PFSK-1 (cell line): ENCODE measurements around the gene TGFB1.

Source experiments
- FOXP2 ChIP-seq: optimal IDR thresholded peaks from 2 replicates; pipeline ENCODE3; 2011; ENCODE audit warnings: borderline replicate concordance, control low read depth, inconsistent platforms; ENCODE audit not compliant: insufficient read depth; ENCODE audit errors: extremely low read length, extremely low read depth
- POLR2AphosphoS5 ChIP-seq: IDR thresholded peaks from 2 replicates; pipeline ENCODE4 v1.6.1; 2012; ENCODE audit warnings: low read depth, mild to moderate bottlenecking, control low read depth, low read length, moderate library complexity
- SIN3A ChIP-seq: IDR thresholded peaks from 2 replicates; pipeline ENCODE4 v1.6.1; 2012; ENCODE audit warnings: mild to moderate bottlenecking, low read length, moderate library complexity, borderline replicate concordance; ENCODE audit not compliant: insufficient read depth
- TAF1 ChIP-seq: IDR thresholded peaks from 2 replicates; pipeline ENCODE4 v1.6.1; 2012; ENCODE audit warnings: low read length, control low read depth, borderline replicate concordance; ENCODE audit not compliant: insufficient read depth
- TF ChIP-seq, protein P1 (sequence below), 2 experiments: IDR thresholded peaks; 2 replicates each; pipeline versions ENCODE4 v1.6.1 to v1.8.0; 2011 to 2012; ENCODE audit warnings: low read depth in 2 of 2, low read length in 2 of 2, control low read depth in 1 of 2, inconsistent platforms in 1 of 2, mild to moderate bottlenecking in 1 of 2, moderate library complexity in 1 of 2; ENCODE audit not compliant: insufficient read depth in 1 of 2

The TGFB1 gene

DNA sequence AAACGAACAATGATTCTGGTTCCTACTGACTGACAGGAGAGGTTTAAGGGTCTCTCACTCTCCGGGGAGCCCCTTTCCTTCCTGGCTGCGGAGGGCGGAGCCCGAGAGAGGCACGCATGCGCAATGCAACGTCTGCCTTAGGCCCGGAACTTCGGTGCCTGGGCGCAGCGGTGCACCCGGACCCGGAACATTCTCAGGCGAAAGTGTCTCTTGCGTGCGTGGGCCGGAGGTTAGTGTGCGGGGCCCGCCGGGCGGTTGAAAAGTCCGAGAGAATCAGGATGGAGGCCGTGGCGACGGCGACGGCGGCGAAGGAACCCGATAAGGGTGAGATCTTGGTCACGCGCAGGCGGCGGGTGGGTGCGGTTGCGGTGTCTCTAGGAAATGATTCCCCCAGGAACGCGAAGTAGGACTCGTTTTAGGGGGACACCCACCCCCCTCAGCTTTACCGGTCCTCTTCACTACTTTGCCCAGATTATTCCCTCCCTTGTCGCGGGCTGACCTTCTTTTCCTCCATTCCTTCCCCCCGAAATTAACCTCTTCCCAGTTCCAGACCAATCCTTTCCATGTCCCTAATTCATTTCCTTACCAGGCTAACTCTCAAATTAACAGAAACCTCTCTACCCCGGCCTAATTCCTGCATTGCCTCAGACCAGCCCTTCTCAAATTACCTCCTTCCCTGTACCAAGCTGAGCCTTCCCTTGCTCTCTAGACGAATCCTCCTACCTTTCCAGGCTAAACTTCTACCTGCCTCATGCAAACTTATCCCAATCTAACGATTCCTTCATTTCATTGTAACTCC is 43.5 kb downstream of the TGFB1 start, which contains the start of gene CCDC97:
Gene CCDC97 (plus strand): TSS at position 140 of the 799 bp plus-strand sequence. CDS start 139 bp downstream, at position 279.
- peak; percentile 91; the same call in 1 of the 2 replicates for TF ChIP-seq TAF1
- TF ChIP-seq FOXP2, result peak; percentile 65
- TF ChIP-seq POLR2AphosphoS5, result peak; percentile 96; the same call in 1 of the 2 replicates
- TF ChIP-seq, protein P1, sequence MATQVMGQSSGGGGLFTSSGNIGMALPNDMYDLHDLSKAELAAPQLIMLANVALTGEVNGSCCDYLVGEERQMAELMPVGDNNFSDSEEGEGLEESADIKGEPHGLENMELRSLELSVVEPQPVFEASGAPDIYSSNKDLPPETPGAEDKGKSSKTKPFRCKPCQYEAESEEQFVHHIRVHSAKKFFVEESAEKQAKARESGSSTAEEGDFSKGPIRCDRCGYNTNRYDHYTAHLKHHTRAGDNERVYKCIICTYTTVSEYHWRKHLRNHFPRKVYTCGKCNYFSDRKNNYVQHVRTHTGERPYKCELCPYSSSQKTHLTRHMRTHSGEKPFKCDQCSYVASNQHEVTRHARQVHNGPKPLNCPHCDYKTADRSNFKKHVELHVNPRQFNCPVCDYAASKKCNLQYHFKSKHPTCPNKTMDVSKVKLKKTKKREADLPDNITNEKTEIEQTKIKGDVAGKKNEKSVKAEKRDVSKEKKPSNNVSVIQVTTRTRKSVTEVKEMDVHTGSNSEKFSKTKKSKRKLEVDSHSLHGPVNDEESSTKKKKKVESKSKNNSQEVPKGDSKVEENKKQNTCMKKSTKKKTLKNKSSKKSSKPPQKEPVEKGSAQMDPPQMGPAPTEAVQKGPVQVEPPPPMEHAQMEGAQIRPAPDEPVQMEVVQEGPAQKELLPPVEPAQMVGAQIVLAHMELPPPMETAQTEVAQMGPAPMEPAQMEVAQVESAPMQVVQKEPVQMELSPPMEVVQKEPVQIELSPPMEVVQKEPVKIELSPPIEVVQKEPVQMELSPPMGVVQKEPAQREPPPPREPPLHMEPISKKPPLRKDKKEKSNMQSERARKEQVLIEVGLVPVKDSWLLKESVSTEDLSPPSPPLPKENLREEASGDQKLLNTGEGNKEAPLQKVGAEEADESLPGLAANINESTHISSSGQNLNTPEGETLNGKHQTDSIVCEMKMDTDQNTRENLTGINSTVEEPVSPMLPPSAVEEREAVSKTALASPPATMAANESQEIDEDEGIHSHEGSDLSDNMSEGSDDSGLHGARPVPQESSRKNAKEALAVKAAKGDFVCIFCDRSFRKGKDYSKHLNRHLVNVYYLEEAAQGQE (IDR thresholded peaks at IDR 0.05; ENCODE audit: insufficient read depth in 1 of 2, low read depth in 2 of 2, low read length in 2 of 2), result peak in 1 of 2 experiments; percentile 16; a peak in 1 of 4 replicates
- TF ChIP-seq SIN3A, result peak; percentile 88; the same call in 1 of the 2 replicates

DNA sequence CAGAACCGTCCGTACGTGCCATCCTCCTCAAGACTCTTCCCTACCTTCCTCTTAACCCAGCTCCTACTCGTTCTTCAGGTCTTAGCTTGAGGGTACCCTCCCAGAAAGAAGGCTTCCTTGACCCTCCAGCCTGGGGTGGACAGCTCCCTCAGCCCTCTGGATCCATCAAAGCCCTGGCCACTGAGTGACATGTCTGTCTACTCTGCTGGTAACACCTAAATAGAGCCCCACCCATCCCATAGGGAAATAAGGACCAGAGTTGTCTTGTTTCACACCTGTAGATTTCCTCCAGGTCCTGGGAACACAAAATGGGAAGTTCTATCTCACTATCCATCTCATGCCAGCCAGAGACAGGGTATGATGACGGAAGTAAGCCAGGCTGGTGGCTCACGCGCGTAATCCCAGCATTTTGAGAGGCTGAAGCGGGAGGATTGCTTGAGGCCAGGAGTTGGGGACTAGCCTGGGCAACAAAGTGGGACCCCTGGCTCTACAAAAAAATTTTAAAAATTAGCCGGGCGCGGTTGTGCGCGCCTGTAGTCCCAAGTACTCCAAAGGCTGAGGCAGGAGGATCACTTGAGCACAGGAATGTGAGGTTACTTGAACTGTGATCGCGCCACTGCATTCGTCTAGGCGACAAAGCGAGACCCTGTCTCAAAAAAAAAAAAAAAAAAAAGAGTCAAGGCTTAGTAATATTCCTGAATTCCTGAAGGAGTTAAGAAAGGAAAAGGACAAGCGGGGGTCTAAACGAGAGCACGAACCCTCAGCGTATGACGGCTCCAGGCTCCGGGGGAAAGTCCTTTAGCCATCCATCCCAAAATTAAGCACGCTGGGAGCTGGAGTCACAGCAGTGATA is 44.3 kb downstream of the TGFB1 start:
- no peak for TF ChIP-seq SIN3A
- TF ChIP-seq, protein P1 (IDR thresholded peaks at IDR 0.05; ENCODE audit: insufficient read depth in 1 of 2, low read depth in 2 of 2, low read length in 2 of 2), result peak; percentile 4 to 60; a peak in 2 of 4 replicates
- no peak for TF ChIP-seq POLR2AphosphoS5
- peak; percentile 32; the same call in 1 of the 2 replicates for TF ChIP-seq TAF1
- no peak for TF ChIP-seq FOXP2

DNA sequence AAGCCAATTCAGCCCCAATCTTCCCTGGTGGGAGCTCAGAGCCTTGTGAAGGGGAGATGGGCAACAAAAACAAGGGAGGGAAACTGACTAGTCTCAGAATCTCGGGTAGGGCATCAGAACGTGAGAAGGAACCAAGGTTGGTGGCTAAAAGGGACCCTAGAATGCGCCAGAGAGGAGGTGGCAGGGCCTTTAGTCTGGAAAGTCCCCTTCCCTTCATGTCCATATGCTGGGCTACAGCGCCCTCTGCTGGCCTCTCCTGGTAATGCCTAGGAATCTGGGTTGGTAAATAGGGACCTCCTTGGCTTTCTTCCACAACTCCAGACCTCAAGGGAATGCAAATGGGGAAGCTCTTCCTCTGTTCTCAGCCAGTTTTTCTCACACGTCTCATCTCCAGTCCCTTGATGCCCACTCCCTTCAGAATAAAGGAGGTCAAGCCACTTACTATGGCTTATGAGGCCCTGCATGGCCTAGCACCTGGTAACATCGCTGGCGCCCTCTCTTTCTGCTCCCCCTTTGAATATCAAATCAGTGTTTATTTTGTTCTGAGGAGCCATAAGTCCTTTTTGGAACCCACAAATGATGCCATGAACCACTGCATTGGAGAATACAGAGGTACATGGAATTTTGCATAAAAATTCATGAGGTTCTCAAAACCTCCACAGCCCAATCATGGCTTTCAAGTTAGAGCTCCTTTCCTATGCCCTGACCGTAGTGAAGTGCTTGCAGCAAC is 45.1 kb downstream of the TGFB1 start:
- TF ChIP-seq TAF1, result no peak
- TF ChIP-seq FOXP2, result no peak
- TF ChIP-seq, protein P1 (IDR thresholded peaks at IDR 0.05; ENCODE audit: insufficient read depth in 1 of 2, low read depth in 2 of 2, low read length in 2 of 2), result 0 out of 4 replicates have a peak, but pooled peaks of 1 of the 2 experiments have one; percentile 3
- 0 out of 2 replicates have a peak, but pooled peaks have one; percentile 68 for TF ChIP-seq SIN3A
- TF ChIP-seq POLR2AphosphoS5, result peak; percentile 74

DNA sequence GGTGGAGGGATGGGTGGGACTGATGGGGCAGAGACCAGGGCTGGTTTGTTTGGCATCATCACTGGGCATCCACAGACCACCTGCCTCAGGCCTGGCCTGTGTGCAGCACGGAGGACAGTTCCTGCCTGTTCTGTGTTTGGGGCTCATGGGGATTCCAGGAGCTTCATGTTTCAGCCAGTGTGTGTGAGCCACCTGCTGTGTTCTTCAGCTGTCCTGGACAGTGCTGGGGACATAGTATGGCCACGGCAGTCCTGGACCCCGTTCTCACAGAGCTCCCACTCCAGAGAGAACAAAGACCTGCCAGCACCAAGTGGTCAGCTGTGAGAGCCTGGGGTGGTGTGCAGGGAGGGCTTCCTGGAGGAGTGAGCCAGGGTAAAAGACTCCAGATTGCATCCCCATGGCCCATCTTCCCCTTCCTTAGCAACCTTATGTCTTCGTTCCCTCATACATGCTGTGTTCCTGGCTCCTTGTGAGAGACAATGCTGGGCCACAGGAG is 45.7 kb downstream of the TGFB1 start:
- no peak for TF ChIP-seq POLR2AphosphoS5
- no peak for TF ChIP-seq SIN3A
- TF ChIP-seq, protein P1 (IDR thresholded peaks at IDR 0.05; ENCODE audit: insufficient read depth in 1 of 2, low read depth in 2 of 2, low read length in 2 of 2), result no peak
- no peak for TF ChIP-seq TAF1
- no peak for TF ChIP-seq FOXP2
